ENCODE results near the gene PIEZO2.

DNA sequence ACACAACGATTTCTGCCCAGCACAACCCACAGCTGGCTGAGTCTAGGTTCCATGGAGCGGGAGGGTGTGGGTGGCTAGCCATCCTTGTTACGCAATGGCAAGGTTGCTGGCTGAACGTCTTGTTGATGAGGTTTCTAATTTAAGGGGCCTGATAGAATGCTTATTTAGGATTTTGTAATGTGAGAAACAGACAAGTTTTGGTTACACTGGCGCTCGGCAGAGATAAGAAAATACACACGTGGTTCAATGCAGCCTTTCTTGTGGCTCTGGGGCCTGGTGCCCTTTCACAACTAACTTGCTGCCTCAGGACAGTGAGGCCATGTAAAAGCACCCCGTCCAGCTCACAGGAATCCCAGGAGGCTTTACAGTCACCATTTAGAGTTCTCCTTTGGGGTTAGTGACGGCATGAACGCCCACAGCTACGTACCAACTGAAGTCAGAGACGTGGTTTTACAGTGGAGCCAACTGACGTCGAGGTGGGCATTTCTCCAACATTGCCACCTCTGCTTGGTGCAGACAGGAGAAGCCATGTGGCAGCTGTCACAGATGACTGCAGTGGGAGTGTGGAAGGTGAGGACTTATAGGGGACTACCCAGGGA lies 29.7 kb upstream of the PIEZO2 start:
- TF ChIP-seq POLR2A (IDR thresholded peaks at IDR 0.05) = no peak
- TF ChIP-seq, protein P1, sequence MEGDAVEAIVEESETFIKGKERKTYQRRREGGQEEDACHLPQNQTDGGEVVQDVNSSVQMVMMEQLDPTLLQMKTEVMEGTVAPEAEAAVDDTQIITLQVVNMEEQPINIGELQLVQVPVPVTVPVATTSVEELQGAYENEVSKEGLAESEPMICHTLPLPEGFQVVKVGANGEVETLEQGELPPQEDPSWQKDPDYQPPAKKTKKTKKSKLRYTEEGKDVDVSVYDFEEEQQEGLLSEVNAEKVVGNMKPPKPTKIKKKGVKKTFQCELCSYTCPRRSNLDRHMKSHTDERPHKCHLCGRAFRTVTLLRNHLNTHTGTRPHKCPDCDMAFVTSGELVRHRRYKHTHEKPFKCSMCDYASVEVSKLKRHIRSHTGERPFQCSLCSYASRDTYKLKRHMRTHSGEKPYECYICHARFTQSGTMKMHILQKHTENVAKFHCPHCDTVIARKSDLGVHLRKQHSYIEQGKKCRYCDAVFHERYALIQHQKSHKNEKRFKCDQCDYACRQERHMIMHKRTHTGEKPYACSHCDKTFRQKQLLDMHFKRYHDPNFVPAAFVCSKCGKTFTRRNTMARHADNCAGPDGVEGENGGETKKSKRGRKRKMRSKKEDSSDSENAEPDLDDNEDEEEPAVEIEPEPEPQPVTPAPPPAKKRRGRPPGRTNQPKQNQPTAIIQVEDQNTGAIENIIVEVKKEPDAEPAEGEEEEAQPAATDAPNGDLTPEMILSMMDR (IDR thresholded peaks at IDR 0.05) = no peak
- no peak for TF ChIP-seq EP300 (IDR thresholded peaks at IDR 0.05)

All from ovary (tissue), 3 donors.